Middle frontal gyrus (tissue), 1 donor: ENCODE results near the gene MAGOH.

Experiments used
- DNase-seq: peaks from one replicate; pipeline ENCODE4 v3.0.0-alpha.2; 2015; ENCODE audit warnings: low spot score; ENCODE audit errors: extremely low spot score

The MAGOH gene

GRCh38 chr1:53270873-53271272 is 32.6 kb upstream of the MAGOH start:
- no peak for DNase-seq

GRCh38 chr1:53270107-53270506 is 31.8 kb upstream of the MAGOH start:
- no peak for DNase-seq

DNA sequence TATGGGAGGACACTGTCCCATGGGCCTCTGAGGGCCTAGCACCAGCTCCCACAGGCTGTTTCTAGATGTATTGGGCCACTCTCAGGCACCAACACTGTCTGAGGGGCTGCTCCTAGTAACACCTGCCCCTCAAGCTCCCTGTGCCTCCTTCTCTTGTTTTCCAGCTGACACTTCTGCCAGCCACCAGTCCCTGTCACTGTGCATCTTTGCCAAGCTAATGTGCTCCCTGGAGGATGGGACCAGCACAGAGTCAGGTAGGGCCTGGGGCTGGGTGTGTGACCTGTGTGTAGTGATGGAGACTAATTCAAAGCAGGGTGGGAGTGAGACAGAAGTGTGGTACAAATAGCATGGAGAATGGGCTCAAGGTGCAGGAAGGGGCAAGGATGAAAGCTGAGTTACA is 29.4 kb upstream of the MAGOH start:
- no peak for DNase-seq

GRCh38 chr1:53266038-53266437 is 27.7 kb upstream of the MAGOH start:
- DNase-seq: no peak

GRCh38 chr1:53265581-53265980 is 27.3 kb upstream of the MAGOH start:
- DNase-seq: no peak

- DNase-seq: no peak
Observed at GRCh38 chr1:53264048-53264447, 25.7 kb upstream of the MAGOH start.

DNA sequence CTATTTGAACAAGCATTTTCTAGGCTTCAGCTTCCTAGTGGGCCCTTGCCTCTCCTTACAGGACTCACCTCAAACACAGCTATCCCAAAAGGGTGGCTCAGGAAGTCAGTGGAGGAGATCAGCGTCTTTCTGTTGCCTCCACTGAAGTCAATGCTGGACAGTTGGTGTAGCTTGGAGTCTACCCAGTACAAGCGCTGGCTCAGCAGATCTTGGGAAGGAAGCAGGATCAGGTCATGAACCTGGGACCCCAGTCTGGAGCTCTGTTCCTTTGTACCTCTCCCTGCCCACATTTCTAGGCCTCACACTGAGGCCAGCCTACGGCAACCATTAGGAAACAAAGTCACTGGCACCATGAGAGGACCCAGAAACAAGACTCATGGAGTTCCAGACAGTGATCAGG is 23.7 kb upstream of the MAGOH start:
- no peak for DNase-seq

DNA sequence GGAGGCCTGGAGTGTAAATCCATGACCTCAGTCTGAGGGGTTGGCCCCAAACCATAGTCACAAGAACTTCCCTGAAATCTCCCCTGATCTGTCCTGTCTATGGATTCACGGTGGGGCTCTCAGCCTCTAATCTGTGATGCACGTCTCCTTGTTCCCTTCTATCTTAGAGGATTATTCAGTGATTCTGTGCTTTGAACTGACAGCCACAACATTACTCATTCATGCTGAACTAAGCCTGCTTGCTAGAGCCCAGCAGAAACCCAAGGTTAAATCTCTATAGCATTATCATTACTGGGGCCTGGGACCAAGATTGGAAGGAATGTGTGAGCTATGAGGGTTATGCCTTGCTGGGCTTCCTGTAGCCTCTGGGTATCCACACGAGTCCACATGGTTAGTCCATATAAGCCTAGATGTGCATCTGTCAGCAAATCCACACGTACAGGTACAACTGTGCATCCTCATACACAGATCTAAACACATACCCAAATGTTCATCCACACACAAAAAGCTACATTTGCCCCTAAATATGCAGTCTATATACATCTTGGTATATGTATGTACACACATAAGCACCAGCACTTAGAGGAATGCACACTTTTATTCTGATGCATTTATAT is 22.4 kb upstream of the MAGOH start:
- DNase-seq: no peak

- no peak for DNase-seq
Observed at GRCh38 chr1:53259932-53260331, 21.6 kb upstream of the MAGOH start.

DNA sequence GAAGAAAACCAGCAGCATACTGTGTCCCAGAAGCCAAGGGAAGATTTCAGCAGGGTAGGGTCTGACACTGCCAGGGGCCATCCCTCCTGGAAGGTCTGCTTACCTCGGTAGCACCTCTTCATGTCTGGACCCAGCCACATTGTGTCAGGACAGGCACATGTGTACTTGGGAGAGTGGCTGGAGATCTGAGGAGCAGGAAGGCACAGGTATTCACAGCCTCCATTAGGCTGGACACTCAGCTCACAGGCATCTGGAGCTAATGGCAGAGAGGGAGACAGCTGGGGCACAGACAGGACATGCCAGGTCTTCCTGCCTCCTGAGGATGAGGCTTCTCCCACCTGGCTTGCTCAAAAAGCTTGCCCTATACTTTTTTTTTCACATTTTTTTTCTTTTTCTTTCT is 19.9 kb upstream of the MAGOH start:
- no peak for DNase-seq

- no peak for DNase-seq
Observed at GRCh38 chr1:53257454-53258081, 19.2 kb upstream of the MAGOH start.

GRCh38 chr1:53256511-53257453 is 18.5 kb upstream of the MAGOH start:
- DNase-seq: no peak

GRCh38 chr1:53255031-53255430 is 16.7 kb upstream of the MAGOH start:
- no peak for DNase-seq

- no peak for DNase-seq
Observed at GRCh38 chr1:53254011-53254640, 15.8 kb upstream of the MAGOH start.

GRCh38 chr1:53250325-53250724 is 12.0 kb upstream of the MAGOH start:
- DNase-seq: no peak

GRCh38 chr1:53249706-53250105 is 11.4 kb upstream of the MAGOH start:
- DNase-seq: no peak

DNA sequence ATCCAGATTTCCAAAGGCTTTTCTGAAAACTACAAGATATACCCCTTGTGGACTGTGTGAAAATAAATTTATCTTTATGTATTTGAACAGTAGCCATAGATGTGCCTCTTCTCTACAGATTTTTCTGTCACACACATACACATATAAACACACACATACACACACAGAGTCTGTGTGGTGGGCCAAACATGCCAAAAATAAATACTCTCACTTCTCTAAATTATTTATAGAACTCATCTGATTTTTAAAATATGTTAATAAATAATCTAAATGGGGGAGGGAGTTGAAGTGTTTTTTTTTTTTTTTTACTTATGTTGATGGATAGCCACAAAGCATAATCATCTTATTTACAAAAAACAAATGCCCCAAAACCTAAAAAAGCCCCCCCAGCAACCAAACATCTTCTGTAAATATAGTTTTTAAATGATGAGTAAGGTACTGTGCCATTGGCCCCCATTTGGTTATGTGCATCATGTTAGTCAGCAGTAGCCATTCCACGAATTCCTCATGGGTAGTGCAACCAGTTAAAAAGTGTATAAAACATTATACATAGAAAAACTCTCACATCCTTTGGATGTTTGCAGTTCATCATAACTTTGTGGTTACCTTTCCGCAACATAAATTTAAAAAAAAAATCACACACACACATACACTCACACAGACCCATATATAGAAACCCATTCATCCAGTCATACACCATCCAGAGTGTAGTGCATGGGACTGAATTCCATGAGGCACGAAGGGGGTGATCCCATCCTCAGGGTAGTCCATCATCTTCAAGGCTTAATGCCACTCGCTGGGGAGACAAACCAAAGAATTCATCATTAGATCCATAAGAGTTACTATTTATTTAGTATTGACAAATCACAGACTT is 8.2 kb upstream of the MAGOH start:
- DNase-seq: no peak

GRCh38 chr1:53244141-53244540 is 5.8 kb upstream of the MAGOH start:
- no peak for DNase-seq

- no peak for DNase-seq
Observed at GRCh38 chr1:53242381-53242780, 4.1 kb upstream of the MAGOH start.

DNA sequence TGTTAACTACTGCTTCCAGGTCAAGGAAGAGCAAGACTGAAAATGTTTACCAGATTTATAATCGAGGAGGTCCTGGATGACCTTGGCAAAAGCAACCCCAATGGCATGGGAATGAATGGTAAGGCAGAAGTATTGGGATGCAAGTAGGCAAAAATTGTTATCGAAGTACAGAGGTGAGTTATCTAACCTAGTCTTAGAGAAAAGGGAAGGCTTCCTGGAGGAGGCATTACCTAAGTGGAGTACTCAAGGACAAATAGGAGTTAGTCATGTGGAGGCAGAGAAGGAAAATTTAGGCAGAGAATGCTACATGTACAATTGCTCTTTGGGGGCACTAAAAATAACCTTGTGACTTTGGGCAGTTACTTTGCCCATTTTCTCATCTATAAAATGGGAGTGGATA is 3.5 kb upstream of the MAGOH start:
- DNase-seq: no peak

DNA sequence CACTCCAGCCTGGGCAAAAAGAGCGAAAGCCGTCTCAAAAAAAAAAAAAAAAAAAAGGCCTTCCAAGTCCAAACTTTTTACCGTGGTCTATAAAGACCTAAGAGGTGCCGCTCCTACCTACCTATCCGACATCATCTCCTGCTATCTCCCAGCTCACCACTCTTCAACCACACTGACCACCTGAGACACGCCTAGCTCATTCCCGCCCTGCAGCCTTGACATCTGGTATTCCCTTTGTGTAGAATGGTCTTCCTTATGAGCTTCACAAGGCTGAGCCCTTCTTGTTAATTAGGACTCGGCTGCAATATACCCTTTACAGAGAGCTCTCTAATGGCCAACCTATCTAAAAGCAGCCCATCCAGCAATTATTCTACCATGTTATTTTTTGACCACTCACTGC is 680 bp downstream of the MAGOH start:
- no peak for DNase-seq
